ENCODE measurements around the gene PTPN14. TPM values are rescaled to one million over a fixed set of nuclear protein-coding genes. Genes with fewer than 3 reads are reported as not detected.

The PTPN14 gene
- total RNA-seq, 1 experiment from 2014 or later = 209 TPM

DNA sequence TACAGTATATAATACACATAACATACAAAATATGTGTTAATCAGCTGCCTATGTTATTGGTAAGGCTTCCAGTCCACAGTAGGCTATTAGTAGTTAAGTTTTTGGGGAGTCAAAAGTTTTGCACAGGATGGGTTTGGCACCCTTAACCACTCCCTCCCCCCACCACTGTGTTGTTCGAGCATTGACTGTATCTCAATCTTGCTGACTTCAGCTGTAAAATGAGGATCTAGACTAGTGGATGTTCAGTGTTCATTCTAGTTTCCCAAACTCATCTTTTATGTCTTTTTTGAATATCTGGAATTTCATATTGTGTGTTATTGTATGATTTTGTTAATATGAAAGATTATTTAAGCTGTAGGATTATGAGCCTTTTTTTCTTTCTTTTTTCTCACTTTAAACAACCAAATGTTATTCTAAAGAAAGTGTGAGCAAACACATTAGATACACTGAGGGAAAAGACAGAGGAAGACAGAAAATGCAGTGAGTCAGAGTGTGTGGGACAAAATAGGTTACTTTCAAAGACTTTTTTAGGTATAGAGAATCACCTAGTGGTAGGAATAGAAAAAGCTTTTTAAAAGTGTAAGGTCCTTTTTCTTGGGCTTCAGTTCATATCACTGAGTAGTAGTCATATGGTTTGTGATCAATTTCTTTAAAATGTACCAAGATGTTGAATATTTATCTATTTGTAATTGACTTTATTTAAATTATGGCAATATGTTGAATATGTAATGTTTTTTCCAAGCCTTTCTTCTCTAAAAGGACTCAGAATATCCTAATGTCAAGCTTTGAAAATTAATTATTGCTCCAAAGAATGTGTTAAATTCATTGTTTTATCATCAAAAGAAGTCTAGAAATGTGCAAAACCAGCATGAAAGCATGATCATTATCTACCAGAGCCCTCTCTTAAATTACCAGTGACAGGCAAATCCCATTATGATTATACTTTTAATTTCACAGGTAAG is 33.7 kb upstream of the PTPN14 start:
- peaks cover 43% of the 10 kb centered on the region for H3K4me1 ChIP-seq (ENCODE audit: control insufficient read depth, insufficient read depth, low read length)
- no TSS peak for BruUV-seq (replicated peaks)
- no peak overlapping the region for H3K4me3 ChIP-seq (ENCODE audit: low read depth in 2 of 2, low read length in 2 of 2)
- ChIA-PET POLR2A (interaction anchor here (1.0 kb wide), 1 partner anchor 33 kb away, joined by 4 read pairs; the partner anchor contains the start of gene PTPN14), CTCF (interaction anchor here (0.6 to 3.3 kb wide), 5 partner anchors 33 to 252 kb away, joined by 3 to 25 read pairs (median 6); partner anchors contain the start of gene PTPN14)
- H3K27me3 ChIP-seq (ENCODE audit: control insufficient read depth, insufficient read depth, low read length) = no peaks in the 10 kb centered on the region
- ATAC-seq = peak; percentile 73
- DNase-seq (ENCODE audit: low read depth, low spot score) = peak; percentile 62
- in situ Hi-C loops (cut with HindIII; ENCODE audit: low pct_unique_long_range_greater_than_20kb, low sequenced_read_pairs) (no loop called here), intact Hi-C loops (cut with micrococcal nuclease; ENCODE audit: unreplicated experiment) (loop anchor here (1.0 to 5.0 kb wide), 2 partner anchors 73 to 251 kb away; no protein-coding TSS in a partner anchor)
- no peaks in the 10 kb centered on the region for H3K36me3 ChIP-seq (ENCODE audit: control insufficient read depth, insufficient read depth, low read length)
- H3K27ac ChIP-seq (ENCODE audit: low read length) = peak overlapping the region; percentile 86
- no peaks in the 10 kb centered on the region for H3K9me3 ChIP-seq (ENCODE audit: control insufficient read depth, insufficient read depth, low read depth, low read length)
- TF ChIP-seq, protein P1, sequence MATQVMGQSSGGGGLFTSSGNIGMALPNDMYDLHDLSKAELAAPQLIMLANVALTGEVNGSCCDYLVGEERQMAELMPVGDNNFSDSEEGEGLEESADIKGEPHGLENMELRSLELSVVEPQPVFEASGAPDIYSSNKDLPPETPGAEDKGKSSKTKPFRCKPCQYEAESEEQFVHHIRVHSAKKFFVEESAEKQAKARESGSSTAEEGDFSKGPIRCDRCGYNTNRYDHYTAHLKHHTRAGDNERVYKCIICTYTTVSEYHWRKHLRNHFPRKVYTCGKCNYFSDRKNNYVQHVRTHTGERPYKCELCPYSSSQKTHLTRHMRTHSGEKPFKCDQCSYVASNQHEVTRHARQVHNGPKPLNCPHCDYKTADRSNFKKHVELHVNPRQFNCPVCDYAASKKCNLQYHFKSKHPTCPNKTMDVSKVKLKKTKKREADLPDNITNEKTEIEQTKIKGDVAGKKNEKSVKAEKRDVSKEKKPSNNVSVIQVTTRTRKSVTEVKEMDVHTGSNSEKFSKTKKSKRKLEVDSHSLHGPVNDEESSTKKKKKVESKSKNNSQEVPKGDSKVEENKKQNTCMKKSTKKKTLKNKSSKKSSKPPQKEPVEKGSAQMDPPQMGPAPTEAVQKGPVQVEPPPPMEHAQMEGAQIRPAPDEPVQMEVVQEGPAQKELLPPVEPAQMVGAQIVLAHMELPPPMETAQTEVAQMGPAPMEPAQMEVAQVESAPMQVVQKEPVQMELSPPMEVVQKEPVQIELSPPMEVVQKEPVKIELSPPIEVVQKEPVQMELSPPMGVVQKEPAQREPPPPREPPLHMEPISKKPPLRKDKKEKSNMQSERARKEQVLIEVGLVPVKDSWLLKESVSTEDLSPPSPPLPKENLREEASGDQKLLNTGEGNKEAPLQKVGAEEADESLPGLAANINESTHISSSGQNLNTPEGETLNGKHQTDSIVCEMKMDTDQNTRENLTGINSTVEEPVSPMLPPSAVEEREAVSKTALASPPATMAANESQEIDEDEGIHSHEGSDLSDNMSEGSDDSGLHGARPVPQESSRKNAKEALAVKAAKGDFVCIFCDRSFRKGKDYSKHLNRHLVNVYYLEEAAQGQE (IDR thresholded peaks at IDR 0.05; ENCODE audit: insufficient read depth in 1 of 2, low read depth in 2 of 2, low read length in 1 of 2) = no peak
- TF ChIP-seq TCF7L2 (IDR thresholded peaks at IDR 0.05; ENCODE audit: low read depth, low read length) = no peak
- no peak for TF ChIP-seq SIN3A (IDR thresholded peaks at IDR 0.05; ENCODE audit: borderline replicate concordance, insufficient read depth, low read depth, low read length)
- TF ChIP-seq, protein P2, sequence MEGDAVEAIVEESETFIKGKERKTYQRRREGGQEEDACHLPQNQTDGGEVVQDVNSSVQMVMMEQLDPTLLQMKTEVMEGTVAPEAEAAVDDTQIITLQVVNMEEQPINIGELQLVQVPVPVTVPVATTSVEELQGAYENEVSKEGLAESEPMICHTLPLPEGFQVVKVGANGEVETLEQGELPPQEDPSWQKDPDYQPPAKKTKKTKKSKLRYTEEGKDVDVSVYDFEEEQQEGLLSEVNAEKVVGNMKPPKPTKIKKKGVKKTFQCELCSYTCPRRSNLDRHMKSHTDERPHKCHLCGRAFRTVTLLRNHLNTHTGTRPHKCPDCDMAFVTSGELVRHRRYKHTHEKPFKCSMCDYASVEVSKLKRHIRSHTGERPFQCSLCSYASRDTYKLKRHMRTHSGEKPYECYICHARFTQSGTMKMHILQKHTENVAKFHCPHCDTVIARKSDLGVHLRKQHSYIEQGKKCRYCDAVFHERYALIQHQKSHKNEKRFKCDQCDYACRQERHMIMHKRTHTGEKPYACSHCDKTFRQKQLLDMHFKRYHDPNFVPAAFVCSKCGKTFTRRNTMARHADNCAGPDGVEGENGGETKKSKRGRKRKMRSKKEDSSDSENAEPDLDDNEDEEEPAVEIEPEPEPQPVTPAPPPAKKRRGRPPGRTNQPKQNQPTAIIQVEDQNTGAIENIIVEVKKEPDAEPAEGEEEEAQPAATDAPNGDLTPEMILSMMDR (IDR thresholded peaks at IDR 0.05) = peak; percentile 93; the same call in 1 of the 2 replicates
- TF ChIP-seq POLR2AphosphoS5 (IDR thresholded peaks at IDR 0.05; ENCODE audit: low read depth, low read length) = no peak

DNA sequence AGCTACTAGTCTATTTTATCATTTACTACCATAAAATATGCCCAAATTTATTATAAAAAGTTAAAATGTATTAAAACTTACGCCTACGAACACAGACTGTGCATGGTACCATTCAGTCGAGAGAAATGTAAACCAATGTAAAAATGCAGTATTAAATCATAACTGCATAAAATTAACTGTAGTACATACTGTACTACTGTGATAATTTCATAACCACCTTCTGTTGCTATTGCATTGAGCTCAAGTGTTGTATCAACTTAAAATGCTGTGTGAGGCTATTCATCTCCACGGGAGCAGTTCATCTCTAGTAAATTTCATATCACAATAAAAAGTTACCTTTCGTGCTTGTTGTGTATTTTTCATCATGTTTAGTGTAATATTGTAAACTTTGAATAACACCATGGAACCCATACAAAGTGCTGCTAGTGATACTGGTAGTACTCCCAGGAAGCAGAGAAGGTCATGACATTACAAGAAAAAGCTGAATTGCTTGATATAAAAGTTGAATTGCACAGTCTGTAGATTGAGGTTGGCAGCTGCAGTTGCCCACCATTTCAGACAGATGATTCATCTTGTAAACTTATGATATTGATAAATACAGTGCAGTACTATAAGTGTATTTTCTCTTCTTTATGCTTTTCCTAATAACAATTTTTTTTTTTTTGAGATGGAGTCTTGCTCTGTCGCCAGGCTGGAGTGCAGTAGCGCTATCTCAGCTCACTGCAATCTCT is 32.6 kb upstream of the PTPN14 start:
- ATAC-seq = no peak
- Histone ChIP-seq H3K4me1 (ENCODE audit: control insufficient read depth, insufficient read depth, low read length) (peaks cover 46% of the 10 kb centered on the region), H3K9me3 (ENCODE audit: control insufficient read depth, insufficient read depth, low read depth, low read length) (no peaks in the 10 kb centered on the region), H3K27me3 (ENCODE audit: control insufficient read depth, insufficient read depth, low read length) (no peaks in the 10 kb centered on the region), H3K36me3 (ENCODE audit: control insufficient read depth, insufficient read depth, low read length) (no peaks in the 10 kb centered on the region), H3K27ac (ENCODE audit: low read length) (peak overlapping the region; percentile 86), H3K4me3 (ENCODE audit: low read depth in 2 of 2, low read length in 2 of 2) (no peak overlapping the region)
- intact Hi-C loops (cut with micrococcal nuclease; ENCODE audit: unreplicated experiment) = loop anchor here (2.0 to 5.0 kb wide), 2 partner anchors 35 to 72 kb away; no protein-coding TSS in a partner anchor
- in situ Hi-C loops (cut with HindIII; ENCODE audit: low pct_unique_long_range_greater_than_20kb, low sequenced_read_pairs) = no loop called here
- BruUV-seq (replicated peaks) = no TSS peak
- TF ChIP-seq, protein P1 (IDR thresholded peaks at IDR 0.05; ENCODE audit: insufficient read depth in 1 of 2, low read depth in 2 of 2, low read length in 1 of 2) = no peak
- TF ChIP-seq POLR2AphosphoS5 (IDR thresholded peaks at IDR 0.05; ENCODE audit: low read depth, low read length) (no peak), SIN3A (IDR thresholded peaks at IDR 0.05; ENCODE audit: borderline replicate concordance, insufficient read depth, low read depth, low read length) (no peak), TCF7L2 (IDR thresholded peaks at IDR 0.05; ENCODE audit: low read depth, low read length) (no peak)
- TF ChIP-seq, protein P2 (IDR thresholded peaks at IDR 0.05) = no peak
- CTCF ChIA-PET = interaction anchor here (0.5 to 3.3 kb wide), 7 partner anchors 16 to 252 kb away, joined by 3 to 25 read pairs (median 6); partner anchors contain the start of gene PTPN14
- POLR2A ChIA-PET = interaction anchor here (0.6 to 1.0 kb wide), 4 partner anchors 31 to 36 kb away, joined by 3 to 4 read pairs (median 3); partner anchors contain the start of gene PTPN14
- no peak for DNase-seq (ENCODE audit: low read depth, low spot score)

All from Panc1 (cell line).